H1 (cell line): ENCODE results near the gene TGFB1I1. TPM values are rescaled to one million over a fixed set of nuclear protein-coding genes. Genes with fewer than 3 reads are reported as not detected.

ENCODE experiments used
- CTCF ChIA-PET: fragments of 300-600 bp; sonication (Branson Sonifier 250); formaldehyde crosslinking; loops from one replicate; lab custom pipeline; 2021; ENCODE audit not compliant: partially characterized antibody; lab: Charles Lee
- POLR2A ChIA-PET: fragments of 300-600 bp; sonication (Branson Sonifier 250); formaldehyde crosslinking; loops from one replicate; lab custom pipeline; 2021; ENCODE audit warnings: inconsistent platforms; ENCODE audit not compliant: partially characterized antibody; lab: Charles Lee
- DNase-seq, 2 experiments: peaks; one replicate each; pipeline versions ENCODE4 v3.0.0 to v3.0.0-alpha.2; 2010 to 2022; ENCODE audit warnings: low spot score in 2 of 2, low read depth in 1 of 2, mixed read lengths in 1 of 2
- FAIRE-seq: peaks from 2 replicates; lab custom pipeline; 2011; peaks lifted over from hg19 to GRCh38; lab: Jason Lieb, UNC
- H2AFZ ChIP-seq: 2 replicates; pipeline ENCODE4 v1.8.1; 2012; ENCODE audit warnings: low read length, inconsistent platforms
- H2AK5ac ChIP-seq: 2 replicates; pipeline ENCODE4 v1.6.1; 2013; ENCODE audit warnings: low read depth, low read length
- H2BK120ac ChIP-seq: replicated peaks from 2 replicates; pipeline ENCODE3; 2013; ENCODE audit warnings: low read depth, low read length, inconsistent platforms
- H2BK12ac ChIP-seq: 2 replicates; pipeline ENCODE4 v1.6.1; 2013; ENCODE audit warnings: low read depth, low read length
- H2BK15ac ChIP-seq: 2 replicates; pipeline ENCODE4 v1.6.1; 2013; ENCODE audit warnings: low read length
- H2BK20ac ChIP-seq: 2 replicates; pipeline ENCODE4 v1.6.1; 2013; ENCODE audit warnings: low read length
- H2BK5ac ChIP-seq: 2 replicates; pipeline ENCODE4 v1.6.1; 2013; ENCODE audit warnings: low read depth, low read length
- H3K14ac ChIP-seq: 2 replicates; pipeline ENCODE4 v1.6.1; 2013; ENCODE audit warnings: inconsistent platforms; ENCODE audit not compliant: insufficient read length
- H3K18ac ChIP-seq: 2 replicates; pipeline ENCODE4 v1.6.1; 2013; ENCODE audit warnings: low read length; ENCODE audit errors: extremely low read depth
- H3K23ac ChIP-seq: 2 replicates; pipeline ENCODE4 v1.6.1; 2013; ENCODE audit warnings: inconsistent platforms; ENCODE audit not compliant: insufficient read length
- H3K23me2 ChIP-seq: 2 replicates; pipeline ENCODE4 v1.6.1; 2013; ENCODE audit warnings: low read depth, low read length
- H3K27ac ChIP-seq: 2 replicates; pipeline ENCODE4 v1.6.1; 2011; ENCODE audit warnings: low read depth, low read length, inconsistent platforms
- H3K27me3 ChIP-seq, 4 experiments: replicated peaks in 1 of 4; 1 replicate in 1 of 4; 2 replicates in 3 of 4; pipeline versions ENCODE4 v1.6.1 to v1.8.1; 2011 to 2013; ENCODE audit warnings: low read length in 3 of 4, mild to moderate bottlenecking in 3 of 4, inconsistent platforms in 2 of 4, mixed read lengths in 2 of 4, moderate library complexity in 1 of 4; ENCODE audit not compliant: control insufficient read depth in 3 of 4, insufficient read depth in 3 of 4; ENCODE audit errors: extremely low read depth in 1 of 4
- H3K36me3 ChIP-seq, 4 experiments: 2 replicates each; pipeline versions ENCODE4 v1.6.1 to v1.8.1; 2011 to 2013; ENCODE audit warnings: mild to moderate bottlenecking in 4 of 4, low read length in 3 of 4, moderate library complexity in 2 of 4, control low read depth in 1 of 4, inconsistent platforms in 1 of 4; ENCODE audit not compliant: insufficient read depth in 4 of 4, control insufficient read depth in 2 of 4
- H3K4ac ChIP-seq: replicated peaks from 2 replicates; pipeline ENCODE3; 2013; ENCODE audit warnings: low read length, low read depth, mixed read lengths, inconsistent platforms; ENCODE audit not compliant: insufficient read length
- H3K4me1 ChIP-seq, 4 experiments: replicated peaks in 1 of 4; 1 replicate in 1 of 4; 2 replicates in 3 of 4; pipeline versions ENCODE4 v1.6.1 to v1.8.1; 2011 to 2013; ENCODE audit warnings: low read length in 3 of 4, inconsistent platforms in 2 of 4, mixed read lengths in 1 of 4; ENCODE audit not compliant: insufficient read depth in 4 of 4, control insufficient read depth in 3 of 4
- H3K4me2 ChIP-seq, 2 experiments: 2 replicates each; pipeline versions ENCODE4 v1.6.1 to v1.8.1; 2011 to 2013; ENCODE audit warnings: low read depth in 2 of 2, low read length in 2 of 2, control low read depth in 1 of 2, inconsistent platforms in 1 of 2, mild to moderate bottlenecking in 1 of 2; ENCODE audit not compliant: insufficient read depth in 1 of 2
- H3K4me3 ChIP-seq, 4 experiments: fragments of 200-600, 300-600 bp in 1 of 4; sonication (generic), shearing (Covaris generic), sonication (Bioruptor Twin) in 1 of 4; 2 replicates each; pipeline versions ENCODE4 v1.5.1 to v1.8.1; 2011 to 2016; ENCODE audit warnings: low read length in 4 of 4, low read depth in 3 of 4, control low read depth in 2 of 4, inconsistent platforms in 2 of 4, mild to moderate bottlenecking in 2 of 4, mixed read lengths in 1 of 4, moderate library complexity in 1 of 4; ENCODE audit not compliant: insufficient read depth in 2 of 4; ENCODE audit errors: extremely low read depth in 1 of 4
- H3K56ac ChIP-seq: replicated peaks from 2 replicates; pipeline ENCODE3; 2013; ENCODE audit warnings: low read depth, mild to moderate bottlenecking, mixed read lengths, low read length, inconsistent platforms; ENCODE audit not compliant: insufficient read length
- H3K79me1 ChIP-seq: 2 replicates; pipeline ENCODE4 v1.6.1; 2013; ENCODE audit warnings: low read depth, low read length, control low read depth
- H3K79me2 ChIP-seq, 2 experiments: 2 replicates each; pipeline versions ENCODE4 v1.6.1 to v1.8.1; 2012 to 2013; ENCODE audit warnings: low read length in 2 of 2, mild to moderate bottlenecking in 2 of 2, inconsistent platforms in 1 of 2; ENCODE audit not compliant: insufficient read depth in 2 of 2, control insufficient read depth in 1 of 2
- H3K9ac ChIP-seq, 4 experiments: replicated peaks in 1 of 4; 1 replicate in 1 of 4; 2 replicates in 3 of 4; pipeline versions ENCODE4 v1.6.1 to v1.8.1; 2011 to 2013; ENCODE audit warnings: low read depth in 3 of 4, low read length in 3 of 4, control low read depth in 2 of 4, mild to moderate bottlenecking in 2 of 4, moderate library complexity in 2 of 4, inconsistent platforms in 1 of 4; ENCODE audit errors: extremely low read depth in 1 of 4
- H3K9me3 ChIP-seq, 2 experiments: 2 replicates each; pipeline versions ENCODE4 v1.6.1 to v1.8.1; 2012 to 2013; ENCODE audit warnings: mild to moderate bottlenecking in 2 of 2, moderate library complexity in 2 of 2, control low read depth in 1 of 2, inconsistent platforms in 1 of 2, low read depth in 1 of 2, low read length in 1 of 2, mixed read lengths in 1 of 2; ENCODE audit not compliant: insufficient read depth in 2 of 2
- H4K20me1 ChIP-seq, 2 experiments: replicated peaks in 1 of 2; 2 replicates each; pipeline versions ENCODE3 to v1.8.1; 2011 to 2013; ENCODE audit warnings: inconsistent platforms in 2 of 2, low read length in 2 of 2, mild to moderate bottlenecking in 1 of 2; ENCODE audit not compliant: insufficient read depth in 2 of 2, control insufficient read depth in 1 of 2
- H4K5ac ChIP-seq: 2 replicates; pipeline ENCODE4 v1.6.1; 2013; ENCODE audit warnings: low read length, low read depth, mixed read lengths, inconsistent platforms; ENCODE audit not compliant: insufficient read length
- H4K8ac ChIP-seq: 2 replicates; pipeline ENCODE4 v1.8.0; 2013; ENCODE audit warnings: mild to moderate bottlenecking, moderate library complexity, low read length, inconsistent platforms; ENCODE audit not compliant: insufficient read depth; ENCODE audit errors: extremely low read depth
- H4K91ac ChIP-seq: replicated peaks from 2 replicates; pipeline ENCODE3; 2013; ENCODE audit warnings: low read length, mixed read lengths, inconsistent platforms; ENCODE audit not compliant: insufficient read length
- ASH2L ChIP-seq: fragments of 200-600, 300-600 bp; sonication (generic); IDR thresholded peaks from one replicate; pipeline ENCODE4 v1.7.1; 2017; ENCODE audit warnings: low read length
- ATF3 ChIP-seq: IDR thresholded peaks from 2 replicates; pipeline ENCODE4 v1.6.1; 2011; ENCODE audit warnings: low read depth, mild to moderate bottlenecking, low read length; ENCODE audit not compliant: insufficient read depth
- CBX5 ChIP-seq: fragments of 300-800, 300-1000 bp; sonication (generic); IDR thresholded peaks from 2 replicates; pipeline ENCODE4 v1.7.1; 2016; ENCODE audit warnings: antibody characterized with exemption, low read length, low read depth
- CEBPB ChIP-seq: IDR thresholded peaks from 2 replicates; pipeline ENCODE4 v1.6.1; 2012; ENCODE audit warnings: low read depth, low read length
- CTBP2 ChIP-seq: IDR thresholded peaks from 2 replicates; pipeline ENCODE4 v1.7.0; 2011; ENCODE audit warnings: borderline replicate concordance, mild to moderate bottlenecking, moderate library complexity, mixed read lengths, low read length; ENCODE audit not compliant: insufficient read depth, insufficient read length
- KDM4A ChIP-seq: IDR thresholded peaks from one replicate; pipeline ENCODE4 v1.7.1; 2012; ENCODE audit warnings: low read depth, mild to moderate bottlenecking, moderate library complexity, low read length, inconsistent platforms; ENCODE audit not compliant: severe bottlenecking
- KDM5A ChIP-seq: fragments of 200-600 bp; IDR thresholded peaks from 2 replicates; pipeline ENCODE4 v1.7.1; 2012; ENCODE audit warnings: mild to moderate bottlenecking, low read length, inconsistent platforms, mixed read lengths
- SAP30 ChIP-seq: fragments of 300-600 bp; sonication (generic); IDR thresholded peaks from 2 replicates; pipeline ENCODE4 v1.7.1; 2012; ENCODE audit warnings: low read length, moderate library complexity, mild to moderate bottlenecking, inconsistent platforms; ENCODE audit not compliant: insufficient read depth, insufficient replicate concordance
- SP4 ChIP-seq: IDR thresholded peaks from 2 replicates; pipeline ENCODE4 v1.6.1; 2012; ENCODE audit warnings: low read length, inconsistent platforms
- SUZ12 ChIP-seq: fragments of 200-600 bp; sonication (generic); IDR thresholded peaks from 2 replicates; pipeline ENCODE4 v1.6.1; 2012; ENCODE audit warnings: mild to moderate bottlenecking, inconsistent platforms, low read length, moderate library complexity, mixed read lengths
- TAF7 ChIP-seq: optimal IDR thresholded peaks from 2 replicates; pipeline ENCODE3; 2011; ENCODE audit warnings: low read depth, mild to moderate bottlenecking, inconsistent platforms, low read length, moderate library complexity, borderline replicate concordance
- WGBS, 2 experiments: shearing (Covaris generic) in 1 of 2; methylation state at CpG; one replicate each; pipeline versions ENCODE4 v1.1.6 to v1.1.7; 2013 to 2015; ENCODE audit warnings: low lambda C conversion rate in 2 of 2, mixed read lengths in 2 of 2, inconsistent platforms in 1 of 2, low coverage in 1 of 2, missing lambda C conversion rate in 1 of 2; ENCODE audit not compliant: insufficient replicate concordance in 2 of 2, insufficient coverage in 1 of 2, insufficient read length in 1 of 2; ENCODE audit errors: extremely low coverage in 1 of 2, missing lambda C conversion rate in 1 of 2; 5-methylcytosine and 5-hydroxymethylcytosine counted together
- polyA plus RNA-seq, 7 experiments: library from polyadenylated mRNA; depleted of rRNA in 3 of 7; stranded (reverse) in 5 of 7; unstranded in 2 of 7; fragments of >200 nt in 5 of 7; fragments of 200-250 nt in 2 of 7; gene quantifications; 1 replicate in 5 of 7; 2 replicates in 1 of 7; 4 replicates in 1 of 7; pipeline versions ENCODE4 v1.2.1 to v1.2.3, GENCODE V29; 2011 to 2013; ENCODE audit warnings: missing spikeins in 2 of 7, mixed read lengths in 2 of 7
- total RNA-seq: library from RNA; stranded (reverse); fragmentation: NEBNext Ultra II Directional; extraction: Animal tissue kit (Norgen Biotek cat#: 25700); gene quantifications from 2 replicates; pipeline ENCODE4 v1.2.1, GENCODE V29; 2021

TGFB1I1 gene
- total and polyA plus RNA-seq, 2 of the 8 experiments (the other 6 are each of a cell fraction or from before 2014, with no cell fraction given), result 5.6 to 5.8 TPM

DNA sequence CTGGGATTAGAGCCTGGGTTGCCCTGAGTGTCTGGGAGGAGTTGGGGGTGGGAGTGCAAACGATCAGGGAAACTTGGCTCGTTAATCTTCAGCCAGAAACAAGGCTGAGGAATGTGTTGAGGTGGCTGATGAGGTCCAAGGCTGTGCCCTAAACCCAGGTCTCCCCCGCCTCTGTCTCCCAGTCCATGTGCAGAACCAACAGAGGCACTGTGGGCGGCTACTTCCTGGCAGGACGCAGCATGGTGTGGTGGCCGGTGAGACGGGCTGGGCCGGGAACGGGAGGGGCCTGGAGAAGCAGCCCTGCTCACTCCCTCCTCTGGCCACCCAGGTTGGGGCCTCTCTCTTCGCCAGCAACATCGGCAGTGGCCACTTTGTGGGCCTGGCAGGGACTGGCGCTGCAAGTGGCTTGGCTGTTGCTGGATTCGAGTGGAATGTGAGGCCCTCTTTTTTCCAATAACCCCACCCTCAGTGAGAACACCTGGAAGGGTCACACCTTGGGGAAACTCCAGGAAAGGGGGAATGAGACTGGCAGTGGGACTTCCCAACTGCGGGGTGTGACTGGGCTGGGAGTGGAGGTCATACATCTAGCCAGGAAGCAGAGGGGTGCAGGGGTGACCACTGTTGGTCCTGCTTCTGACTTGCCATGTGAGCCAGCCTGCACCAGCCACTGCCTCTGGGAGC is 12.7 kb downstream of the TGFB1I1 start:
- H3K14ac ChIP-seq, result no peak overlapping the region
- H3K27me3 ChIP-seq, result peaks cover 14 to 63% (median 45%) of the 10 kb centered on the region in 4 experiments
- no peak overlapping the region for H2BK120ac ChIP-seq
- no peak overlapping the region for H2AK5ac ChIP-seq
- H3K4ac ChIP-seq, result no peak overlapping the region
- no peak overlapping the region for H3K4me3 ChIP-seq
- H3K36me3 ChIP-seq, result no peaks in the 10 kb centered on the region
- peak overlapping the region; percentile 30 for H4K91ac ChIP-seq
- H2BK20ac ChIP-seq, result 0 out of 2 replicates have a peak overlapping the region, but pooled peaks have one; percentile 48
- WGBS, 2 experiments, result 49% methylated on average over 13 of the region's 14 CpGs; no CpG with 5 or more reads in 1 of the 2 experiments
- no peak overlapping the region for H3K18ac ChIP-seq
- H4K8ac ChIP-seq, result no peak overlapping the region
- FAIRE-seq (no peak), DNase-seq (no peak)
- H3K79me2 ChIP-seq, result no peaks in the 10 kb centered on the region
- H2BK5ac ChIP-seq, result no peak overlapping the region
- H2AFZ ChIP-seq, result 0 out of 2 replicates have a peak overlapping the region, but pooled peaks have one; percentile 57
- H2BK12ac ChIP-seq, result no peak overlapping the region
- peak overlapping the region in 1 of 4 experiments; percentile 15; a peak in 1 of 7 replicates for H3K9ac ChIP-seq
- CTCF ChIA-PET, result interaction anchor here (0.6 to 3.5 kb wide), 3 partner anchors 28 to 228 kb away, joined by 3 to 11 read pairs (median 3); a partner anchor contains a TSS
- no peak overlapping the region; the same call in 1 of the 2 replicates for H2BK15ac ChIP-seq
- H3K23ac ChIP-seq, result no peak overlapping the region
- no peaks in the 10 kb centered on the region for H3K9me3 ChIP-seq
- POLR2A ChIA-PET, result interaction anchor here (0.7 to 7.9 kb wide), 4 partner anchors 9 to 23 kb away, joined by 3 to 69 read pairs (median 4); partner anchors contain the start of gene RUSF1
- peaks cover 15% of the 10 kb centered on the region for H3K23me2 ChIP-seq
- H4K20me1 ChIP-seq, result peaks cover 0 to 14% of the 10 kb centered on the region in 2 experiments
- H4K5ac ChIP-seq, result no peak overlapping the region
- peaks cover 0 to 8% (median 5%) of the 10 kb centered on the region in 4 experiments; a peak in 5 of 7 replicates for H3K4me1 ChIP-seq
- H3K79me1 ChIP-seq, result no peaks in the 10 kb centered on the region
- H3K4me2 ChIP-seq, result peak overlapping the region; percentile 6 to 42; a peak in 3 of 4 replicates
- H3K27ac ChIP-seq, result no peak overlapping the region
- no peak overlapping the region for H3K56ac ChIP-seq
- TF ChIP-seq CEBPB (no peak), TAF7 (no peak), KDM5A (no peak), CTBP2 (no peak), CBX5 (no peak), SUZ12 (no peak), KDM4A (no peak), SAP30 (no peak), SP4 (no peak), ASH2L (no peak), ATF3 (no peak)
